IgD-negative memory B cell (primary cell): ENCODE data around the gene B4GALNT4. TPM values are rescaled to one million over a fixed set of nuclear protein-coding genes. Genes with fewer than 3 reads are reported as not detected.
A peak's percentile ranks its signal among the peaks of the same experiment; 100 is the strongest.
"Not testable (repeated sequence)": the region's sequence is repeated elsewhere in the genome, so short reads cannot be mapped to it uniquely, and the experiment has no call there.

Source experiments
- H3K27ac Mint-ChIP-seq, 3 donors: one replicate each; pipeline ENCODE4 v1.8.0; 2020 to 2022; ENCODE audit warnings: mild to moderate bottlenecking in 3 of 3, mixed read lengths in 3 of 3, moderate library complexity in 1 of 3
- H3K27me3 Mint-ChIP-seq: one replicate; pipeline ENCODE4 v1.8.0; 2021; ENCODE audit warnings: mixed read lengths
- H3K36me3 Mint-ChIP-seq: one replicate; pipeline ENCODE4 v1.8.0; 2020; ENCODE audit warnings: mild to moderate bottlenecking, mixed read lengths
- H3K4me1 Mint-ChIP-seq, 3 donors: one replicate each; pipeline ENCODE4 v1.8.0; 2020 to 2022; ENCODE audit warnings: mixed read lengths in 3 of 3, mild to moderate bottlenecking in 1 of 3
- H3K4me3 Mint-ChIP-seq, 4 donors: one replicate each; pipeline ENCODE4 v1.8.0; 2020 to 2022; ENCODE audit warnings: mild to moderate bottlenecking in 4 of 4, mixed read lengths in 4 of 4, moderate library complexity in 3 of 4
- H3K9me3 Mint-ChIP-seq, 3 donors: one replicate each; pipeline ENCODE4 v1.8.0; 2020 to 2021; ENCODE audit warnings: mixed read lengths in 3 of 3, mild to moderate bottlenecking in 1 of 3
- polyA plus RNA-seq: library from polyadenylated mRNA; unstranded; fragments of 300-500 nt; fragmentation: Illumina TruSeq; gene quantifications from one replicate; pipeline ENCODE4 v1.2.3, GENCODE V29; 2021

The B4GALNT4 gene
- polyA plus RNA-seq, 1 donor from 2014 or later = not detected

GRCh38 chr11:359181-359714 lies 10.1 kb upstream of the B4GALNT4 start:
- no peak overlapping the region for H3K4me3 Mint-ChIP-seq
- peaks cover 0 to 3% (median 0%) of the 10 kb centered on the region in 3 donors for H3K9me3 Mint-ChIP-seq
- H3K27ac Mint-ChIP-seq = peak overlapping the region in 1 of 3 donors; percentile 63
- H3K4me1 Mint-ChIP-seq = peaks cover 0 to 7% (median 7%) of the 10 kb centered on the region in 3 donors
- no peaks in the 10 kb centered on the region for H3K36me3 Mint-ChIP-seq
- no peaks in the 10 kb centered on the region for H3K27me3 Mint-ChIP-seq

GRCh38 chr11:360326-361280 lies 8.7 kb upstream of the B4GALNT4 start:
- H3K27me3 Mint-ChIP-seq = peaks cover 4% of the 10 kb centered on the region
- no peaks in the 10 kb centered on the region for H3K36me3 Mint-ChIP-seq
- H3K4me3 Mint-ChIP-seq = no peak overlapping the region
- no peak overlapping the region for H3K27ac Mint-ChIP-seq
- H3K9me3 Mint-ChIP-seq = peaks cover 0 to 3% (median 0%) of the 10 kb centered on the region in 3 donors
- peaks cover 0 to 2% (median 0%) of the 10 kb centered on the region in 3 donors for H3K4me1 Mint-ChIP-seq

GRCh38 chr11:362642-363442 lies 6.5 kb upstream of the B4GALNT4 start:
- H3K27ac Mint-ChIP-seq = peak overlapping the region in 1 of 3 donors; percentile 46
- H3K4me3 Mint-ChIP-seq = peak overlapping the region in 1 of 4 donors; percentile 12
- H3K4me1 Mint-ChIP-seq = peaks cover 0 to 6% (median 0%) of the 10 kb centered on the region in 3 donors

GRCh38 chr11:363443-363805 lies 5.9 kb upstream of the B4GALNT4 start:
- not testable (repeated sequence) for H3K36me3 Mint-ChIP-seq, H3K27ac Mint-ChIP-seq, H3K4me1 Mint-ChIP-seq, H3K9me3 Mint-ChIP-seq, H3K4me3 Mint-ChIP-seq
- peaks cover 24% of the 10 kb centered on the region for H3K27me3 Mint-ChIP-seq

More at GRCh38 chr11:362642-363442, 6.5 kb upstream of the B4GALNT4 start:
- Mint-ChIP-seq H3K27me3 (peaks cover 18% of the 10 kb centered on the region), H3K9me3 (peaks cover 0 to 3% (median 0%) of the 10 kb centered on the region in 3 donors), H3K36me3 (no peaks in the 10 kb centered on the region)

- peaks cover 0 to 3% (median 0%) of the 10 kb centered on the region in 3 donors for H3K9me3 Mint-ChIP-seq
- H3K27ac Mint-ChIP-seq = peak overlapping the region in 2 of 3 donors; percentile 18 to 59
- peaks cover 26% of the 10 kb centered on the region for H3K27me3 Mint-ChIP-seq
- no peak overlapping the region for H3K4me3 Mint-ChIP-seq
- H3K36me3 Mint-ChIP-seq = no peaks in the 10 kb centered on the region
- H3K4me1 Mint-ChIP-seq = peaks cover 0 to 9% (median 2%) of the 10 kb centered on the region in 3 donors
These were observed 5.1 kb upstream of the B4GALNT4 start for GRCh38 chr11:363948-364761.

GRCh38 chr11:364991-365725 lies 4.1 kb upstream of the B4GALNT4 start:
- no peaks in the 10 kb centered on the region for H3K36me3 Mint-ChIP-seq
- H3K4me1 Mint-ChIP-seq = peaks cover 0 to 7% (median 2%) of the 10 kb centered on the region in 3 donors
- H3K27ac Mint-ChIP-seq = no peak overlapping the region
- H3K4me3 Mint-ChIP-seq = peak overlapping the region in 1 of 4 donors; percentile 45
- peaks cover 0 to 3% (median 0%) of the 10 kb centered on the region in 3 donors for H3K9me3 Mint-ChIP-seq
- peaks cover 28% of the 10 kb centered on the region for H3K27me3 Mint-ChIP-seq

- no peak overlapping the region for H3K27ac Mint-ChIP-seq
- H3K4me3 Mint-ChIP-seq = no peak overlapping the region
- peaks cover 0 to under 1% (median 0%) of the 10 kb centered on the region in 3 donors for H3K9me3 Mint-ChIP-seq
- H3K4me1 Mint-ChIP-seq = peaks cover 0 to 7% (median 2%) of the 10 kb centered on the region in 3 donors
- peaks cover 34% of the 10 kb centered on the region for H3K27me3 Mint-ChIP-seq
- H3K36me3 Mint-ChIP-seq = no peaks in the 10 kb centered on the region
These were observed 3.5 kb upstream of the B4GALNT4 start for GRCh38 chr11:365831-366230.

GRCh38 chr11:367956-368413 lies 1.3 kb upstream of the B4GALNT4 start:
- H3K27ac Mint-ChIP-seq = peak overlapping the region in 1 of 3 donors; percentile 51
- peaks cover 43% of the 10 kb centered on the region for H3K27me3 Mint-ChIP-seq
- no peaks in the 10 kb centered on the region for H3K36me3 Mint-ChIP-seq
- H3K4me3 Mint-ChIP-seq = peak overlapping the region in 2 of 4 donors; percentile 28 to 83
- no peaks in the 10 kb centered on the region for H3K9me3 Mint-ChIP-seq
- H3K4me1 Mint-ChIP-seq = peaks cover 0 to 9% (median 2%) of the 10 kb centered on the region in 3 donors

- H3K27me3 Mint-ChIP-seq = peaks cover 43% of the 10 kb centered on the region
- peaks cover 0 to 9% (median 2%) of the 10 kb centered on the region in 3 donors for H3K4me1 Mint-ChIP-seq
- peak overlapping the region in 2 of 3 donors; percentile 51 to 73 for H3K27ac Mint-ChIP-seq
- H3K36me3 Mint-ChIP-seq = no peaks in the 10 kb centered on the region
- H3K9me3 Mint-ChIP-seq = no peaks in the 10 kb centered on the region
- peak overlapping the region in 3 of 4 donors; percentile 21 to 83 (median 83) for H3K4me3 Mint-ChIP-seq
These were observed 624 bp upstream of the B4GALNT4 start for GRCh38 chr11:368414-369335.

GRCh38 chr11:370070-370941 lies 1.0 kb downstream of the B4GALNT4 start:
- H3K4me3 Mint-ChIP-seq = peak overlapping the region in 2 of 4 donors; percentile 12 to 73
- H3K27me3 Mint-ChIP-seq = peaks cover 38% of the 10 kb centered on the region
- peaks cover 0 to 9% (median 2%) of the 10 kb centered on the region in 3 donors for H3K4me1 Mint-ChIP-seq
- no peaks in the 10 kb centered on the region for H3K9me3 Mint-ChIP-seq
- H3K27ac Mint-ChIP-seq = no peak overlapping the region
- H3K36me3 Mint-ChIP-seq = no peaks in the 10 kb centered on the region

GRCh38 chr11:371051-371450 lies 1.8 kb downstream of the B4GALNT4 start:
- Mint-ChIP-seq H3K4me1 (peaks cover 0 to 9% (median 2%) of the 10 kb centered on the region in 3 donors), H3K4me3 (peak overlapping the region in 2 of 4 donors; percentile 32 to 57), H3K36me3 (no peaks in the 10 kb centered on the region), H3K27ac (peak overlapping the region in 1 of 3 donors; percentile 69), H3K9me3 (no peaks in the 10 kb centered on the region), H3K27me3 (peaks cover 38% of the 10 kb centered on the region)
